ENCODE measurements around the gene EIF3D.

GRCh38 chr22:36554098-36554497, 25.1 kb upstream of the EIF3D start:
- TF ChIP-seq CTCF (IDR thresholded peaks at IDR 0.05) (no peak), POLR2A (IDR thresholded peaks at IDR 0.05) (no peak)
